Measurements from ENCODE around the gene WNK2. TPM values are rescaled to one million over a fixed set of nuclear protein-coding genes. Genes with fewer than 3 reads are reported as not detected.

The WNK2 gene
- total RNA-seq, 1 experiment from 2014 or later = 0.07 TPM

- BruUV-seq (replicated peaks) = no TSS peak
- Mint-ChIP-seq H3K27ac (ENCODE audit: low read depth, unreplicated experiment) (no peak overlapping the region), H3K36me3 (ENCODE audit: insufficient read depth, unreplicated experiment) (no peaks in the 10 kb centered on the region), H3K4me3 (ENCODE audit: unreplicated experiment) (no peak overlapping the region), H3K4me1 (ENCODE audit: insufficient read depth, unreplicated experiment) (no peaks in the 10 kb centered on the region), H3K9me3 (ENCODE audit: unreplicated experiment) (no peaks in the 10 kb centered on the region), H3K27me3 (ENCODE audit: insufficient read depth, unreplicated experiment) (peaks cover 13% of the 10 kb centered on the region)
- intact Hi-C loops (cut with micrococcal nuclease) = no loop called here
- ChIA-PET CTCF (interaction anchor here (0.6 kb wide), 1 partner anchor 27 kb away, joined by 3 read pairs; no protein-coding TSS in a partner anchor), POLR2A (no interaction called here)
- no peak for DNase-seq (ENCODE audit: unreplicated experiment)
- TF ChIP-seq CTCF (IDR thresholded peaks at IDR 0.05; ENCODE audit: unreplicated experiment) = no peak
These were observed 8.9 kb downstream of the WNK2 start for GRCh38 chr9:93192721-93193387.

GRCh38 chr9:93193388-93194220 lies 9.7 kb downstream of the WNK2 start:
- Mint-ChIP-seq H3K27ac (ENCODE audit: low read depth, unreplicated experiment) (no peak overlapping the region), H3K36me3 (ENCODE audit: insufficient read depth, unreplicated experiment) (no peaks in the 10 kb centered on the region), H3K9me3 (ENCODE audit: unreplicated experiment) (no peaks in the 10 kb centered on the region), H3K27me3 (ENCODE audit: insufficient read depth, unreplicated experiment) (peaks cover 13% of the 10 kb centered on the region), H3K4me1 (ENCODE audit: insufficient read depth, unreplicated experiment) (no peaks in the 10 kb centered on the region), H3K4me3 (ENCODE audit: unreplicated experiment) (no peak overlapping the region)
- POLR2A ChIA-PET = no interaction called here
- TF ChIP-seq CTCF (IDR thresholded peaks at IDR 0.05; ENCODE audit: unreplicated experiment) = no peak
- no peak for DNase-seq (ENCODE audit: unreplicated experiment)
- CTCF ChIA-PET = interaction anchor here (0.7 to 1.2 kb wide), 3 partner anchors 12 to 171 kb away, joined by 3 read pairs; no protein-coding TSS in a partner anchor
- intact Hi-C loops (cut with micrococcal nuclease) = no loop called here
- BruUV-seq (replicated peaks) = no TSS peak

GRCh38 chr9:93194221-93194625 lies 10.3 kb downstream of the WNK2 start:
- CTCF ChIA-PET = interaction anchor here (0.7 to 1.2 kb wide), 3 partner anchors 13 to 171 kb away, joined by 3 read pairs; no protein-coding TSS in a partner anchor
- BruUV-seq (replicated peaks) = no TSS peak
- no peak overlapping the region for H3K27ac Mint-ChIP-seq (ENCODE audit: low read depth, unreplicated experiment)
- H3K36me3 Mint-ChIP-seq (ENCODE audit: insufficient read depth, unreplicated experiment) = no peaks in the 10 kb centered on the region
- H3K4me3 Mint-ChIP-seq (ENCODE audit: unreplicated experiment) = no peak overlapping the region
- DNase-seq (ENCODE audit: unreplicated experiment) = no peak
- POLR2A ChIA-PET = no interaction called here
- intact Hi-C loops (cut with micrococcal nuclease) = no loop called here
- H3K4me1 Mint-ChIP-seq (ENCODE audit: insufficient read depth, unreplicated experiment) = no peaks in the 10 kb centered on the region
- no peak for TF ChIP-seq CTCF (IDR thresholded peaks at IDR 0.05; ENCODE audit: unreplicated experiment)
- peaks cover 13% of the 10 kb centered on the region for H3K27me3 Mint-ChIP-seq (ENCODE audit: insufficient read depth, unreplicated experiment)
- H3K9me3 Mint-ChIP-seq (ENCODE audit: unreplicated experiment) = no peaks in the 10 kb centered on the region

GRCh38 chr9:93194641-93195040 lies 10.7 kb downstream of the WNK2 start:
- Mint-ChIP-seq H3K27me3 (ENCODE audit: insufficient read depth, unreplicated experiment) (peaks cover 13% of the 10 kb centered on the region), H3K36me3 (ENCODE audit: insufficient read depth, unreplicated experiment) (no peaks in the 10 kb centered on the region), H3K4me3 (ENCODE audit: unreplicated experiment) (no peak overlapping the region), H3K4me1 (ENCODE audit: insufficient read depth, unreplicated experiment) (no peaks in the 10 kb centered on the region), H3K27ac (ENCODE audit: low read depth, unreplicated experiment) (no peak overlapping the region), H3K9me3 (ENCODE audit: unreplicated experiment) (no peaks in the 10 kb centered on the region)
- BruUV-seq (replicated peaks) = no TSS peak
- no peak for TF ChIP-seq CTCF (IDR thresholded peaks at IDR 0.05; ENCODE audit: unreplicated experiment)
- POLR2A ChIA-PET = no interaction called here
- no peak for DNase-seq (ENCODE audit: unreplicated experiment)
- intact Hi-C loops (cut with micrococcal nuclease) = no loop called here
- CTCF ChIA-PET = interaction anchor here (0.8 to 1.2 kb wide), 2 partner anchors 13 to 111 kb away, joined by 3 read pairs; no protein-coding TSS in a partner anchor

All from MCF 10A (cell line).